GM23338 (cell line): Measurements from ENCODE around the gene CSH2. TPM values are rescaled to one million over a fixed set of nuclear protein-coding genes. Genes with fewer than 3 reads are reported as not detected.

ENCODE experiments used
- ATAC-seq: fragments of 200-7000 bp; cut with Tn5 transposase; 3 replicates; pipeline ENCODE4 v1.9.1; 2020
- DNase-seq: peaks from one replicate; pipeline ENCODE4 v3.0.0-alpha.2; 2015; ENCODE audit warnings: low spot score
- H2AFZ ChIP-seq: fragments of 200-600 bp; sonication (generic); 2 replicates; pipeline ENCODE4 v1.8.0; 2016; ENCODE audit warnings: antibody characterized with exemption, mild to moderate bottlenecking, moderate library complexity
- H3F3A ChIP-seq: fragments of 200-600 bp; sonication (generic); replicated peaks from 2 replicates; pipeline ENCODE4 v1.8.0; 2017; ENCODE audit warnings: antibody characterized with exemption, mixed run types, low read depth
- H3K27ac ChIP-seq: fragments of 200-600 bp; sonication (generic); 2 replicates; pipeline ENCODE4 v1.6.1; 2016; ENCODE audit warnings: low read depth
- H3K27me3 ChIP-seq: fragments of 200-600 bp; sonication (generic); 2 replicates; pipeline ENCODE4 v1.8.0; 2016; ENCODE audit warnings: mild to moderate bottlenecking, mixed run types, moderate library complexity; ENCODE audit not compliant: insufficient read depth
- H3K36me3 ChIP-seq: fragments of 200-600 bp; sonication (generic); 2 replicates; pipeline ENCODE4 v1.8.0; 2016; ENCODE audit warnings: mild to moderate bottlenecking; ENCODE audit not compliant: insufficient read depth
- H3K4me1 ChIP-seq: fragments of 200-600 bp; sonication (generic); 2 replicates; pipeline ENCODE4 v1.8.0; 2016; ENCODE audit warnings: mild to moderate bottlenecking, moderate library complexity; ENCODE audit not compliant: insufficient read depth
- H3K4me2 ChIP-seq: fragments of 200-600 bp; sonication (generic); 2 replicates; pipeline ENCODE4 v1.7.1; 2017; ENCODE audit warnings: mixed run types
- H3K4me3 ChIP-seq: fragments of 200-600 bp; sonication (generic); 2 replicates; pipeline ENCODE4 v1.6.1; 2016; ENCODE audit warnings: mixed run types
- H3K79me2 ChIP-seq: fragments of 200-600 bp; sonication (generic); replicated peaks from 2 replicates; pipeline ENCODE4 v1.8.0; 2017; ENCODE audit warnings: mild to moderate bottlenecking; ENCODE audit not compliant: insufficient read depth
- H3K9me2 ChIP-seq: fragments of 200-600 bp; sonication (generic); 2 replicates; pipeline ENCODE4 v1.8.0; 2017; ENCODE audit not compliant: insufficient read depth
- H4K20me1 ChIP-seq: fragments of 200-600 bp; sonication (generic); replicated peaks from 2 replicates; pipeline ENCODE4 v1.8.0; 2017; ENCODE audit warnings: mild to moderate bottlenecking; ENCODE audit not compliant: insufficient read depth
- H3K27ac Mint-ChIP-seq: 2 replicates; pipeline ENCODE4 v1.8.0; 2020; ENCODE audit warnings: inconsistent platforms, mild to moderate bottlenecking, moderate library complexity, mixed read lengths
- H3K27me3 Mint-ChIP-seq: 3 replicates; pipeline ENCODE4 v1.8.0; 2022; ENCODE audit warnings: low read depth, mild to moderate bottlenecking, moderate library complexity, mixed read lengths, inconsistent platforms; ENCODE audit not compliant: insufficient read depth, poor library complexity
- H3K36me3 Mint-ChIP-seq: 3 replicates; pipeline ENCODE4 v1.8.0; 2021; ENCODE audit warnings: low read depth, mild to moderate bottlenecking, inconsistent platforms, moderate library complexity, mixed read lengths
- H3K4me1 Mint-ChIP-seq: 3 replicates; pipeline ENCODE4 v1.8.0; 2020; ENCODE audit warnings: mild to moderate bottlenecking, inconsistent platforms, mixed read lengths
- H3K4me3 Mint-ChIP-seq: 3 replicates; pipeline ENCODE4 v1.8.0; 2021; ENCODE audit warnings: moderate library complexity, mild to moderate bottlenecking, inconsistent platforms, mixed read lengths
- H3K9me3 Mint-ChIP-seq: 3 replicates; pipeline ENCODE4 v1.8.0; 2020; ENCODE audit warnings: moderate library complexity, mild to moderate bottlenecking, inconsistent platforms, mixed read lengths
- EZH2phosphoT487 ChIP-seq: fragments of 200-600 bp; sonication (generic); IDR thresholded peaks from one replicate; pipeline ENCODE4 v1.8.1; 2018; ENCODE audit warnings: antibody characterized with exemption; ENCODE audit not compliant: unreplicated experiment
- STAT1 ChIP-seq: IDR thresholded peaks from one replicate; pipeline ENCODE4 v1.6.1; 2016; ENCODE audit warnings: antibody characterized with exemption; ENCODE audit not compliant: unreplicated experiment
- ZNF462 ChIP-seq: fragments of 250-450 bp; sonication (Bioruptor Pico); IDR thresholded peaks from 2 replicates; pipeline ENCODE4 v1.5.0; 2020; ENCODE audit warnings: mild to moderate bottlenecking, moderate library complexity
- polyA plus RNA-seq: library from polyadenylated mRNA; unstranded; fragments of >200 nt; fragmentation: Nextera tagmentation; extraction: Ambion mirVana; gene quantifications from 2 replicates; pipeline ENCODE4 v1.2.1, GENCODE V29; 2016
- total RNA-seq: library from RNA; depleted of rRNA; stranded (reverse); fragments of >200 nt; shearing (Covaris generic); gene quantifications from 2 replicates; pipeline ENCODE4 v1.2.3, GENCODE V29; 2014

Gene CSH2
- total and polyA plus RNA-seq, 2 experiments from 2014 or later: 0.37 TPM; not detected in 1

GRCh38 chr17:63853260-63853659 is 20.2 kb downstream of the CSH2 start (continued):
- TF ChIP-seq ZNF462 (CRISPR knock-in tag): no peak

GRCh38 chr17:63850401-63850800 is 23.1 kb downstream of the CSH2 start:
- DNase-seq: no peak
- H3K4me2 ChIP-seq: no peak overlapping the region
- no peak for ATAC-seq
- peaks cover 5% of the 10 kb centered on the region; the same call in 1 of the 3 replicates for H3K36me3 Mint-ChIP-seq
- peaks cover 30% of the 10 kb centered on the region for H3K27me3 Mint-ChIP-seq
- no peaks in the 10 kb centered on the region for H3K36me3 ChIP-seq
- H3K27ac ChIP-seq: no peak overlapping the region
- no peaks in the 10 kb centered on the region for H3K79me2 ChIP-seq
- H3K9me3 Mint-ChIP-seq: peaks cover 19% of the 10 kb centered on the region
- no peak for TF ChIP-seq EZH2phosphoT487
- TF ChIP-seq STAT1: no peak
- H3F3A ChIP-seq: peaks cover 6% of the 10 kb centered on the region; the same call in 1 of the 2 replicates
- peaks cover 11% of the 10 kb centered on the region for H3K9me2 ChIP-seq
- H3K4me3 Mint-ChIP-seq: no peak overlapping the region
- H3K4me3 ChIP-seq: no peak overlapping the region
- peaks cover 38% of the 10 kb centered on the region for H3K27me3 ChIP-seq
- H3K4me1 ChIP-seq: no peaks in the 10 kb centered on the region
- H2AFZ ChIP-seq: no peak overlapping the region
- no peaks in the 10 kb centered on the region; the same call in 2 of the 3 replicates for H3K4me1 Mint-ChIP-seq
- no peak overlapping the region for H3K27ac Mint-ChIP-seq
- no peaks in the 10 kb centered on the region for H4K20me1 ChIP-seq
